PC-9 (cell line): ENCODE data around the gene HS6ST1. TPM values are rescaled to one million over a fixed set of nuclear protein-coding genes. Genes with fewer than 3 reads are reported as not detected.
A peak's percentile ranks its signal among the peaks of the same experiment; 100 is the strongest.

ENCODE experiments used
- BruUV-seq: library from RNA; stranded (reverse); fragments of 400-500 nt; replicated peaks from 2 replicates; lab custom pipeline; 2021; lab: Mats Ljungman, UMichigan
- CTCF ChIA-PET: fragments of 300-600 bp; sonication (Branson Sonifier 250); formaldehyde crosslinking; loops from one replicate; lab custom pipeline; 2022; ENCODE audit warnings: antibody characterized with exemption; lab: Charles Lee
- POLR2A ChIA-PET: fragments of 300-600 bp; sonication (Branson Sonifier 250); formaldehyde crosslinking; loops from one replicate; lab custom pipeline; 2022; ENCODE audit warnings: antibody characterized with exemption; ENCODE audit not compliant: unreplicated experiment; lab: Charles Lee
- DNase-seq, 2 experiments: peaks; one replicate each; pipeline versions ENCODE4 v3.0.0 to v3.0.0-alpha.2; 2015 to 2022; ENCODE audit warnings: mixed read lengths in 1 of 2
- H2AFZ ChIP-seq: fragments of 200-600 bp; sonication (generic); 2 replicates; pipeline ENCODE4 v1.8.1; 2017; ENCODE audit warnings: antibody characterized with exemption
- H3F3A ChIP-seq: fragments of 200-600 bp; sonication (generic); 2 replicates; pipeline ENCODE4 v1.8.1; 2017; ENCODE audit warnings: antibody characterized with exemption, mild to moderate bottlenecking, low read depth; ENCODE audit not compliant: insufficient read depth
- H3K27ac ChIP-seq: fragments of 200-600 bp; sonication (generic); 2 replicates; pipeline ENCODE4 v1.6.1; 2016; ENCODE audit warnings: mixed run types
- H3K27me3 ChIP-seq: fragments of 200-600 bp; sonication (generic); 2 replicates; pipeline ENCODE4 v1.6.1; 2016; ENCODE audit warnings: low read depth, mixed run types; ENCODE audit not compliant: insufficient read depth
- H3K36me3 ChIP-seq: fragments of 200-600 bp; sonication (generic); 2 replicates; pipeline ENCODE4 v1.6.1; 2016; ENCODE audit warnings: low read depth, mixed run types
- H3K4me1 ChIP-seq: fragments of 200-600 bp; sonication (generic); replicated peaks from 2 replicates; pipeline ENCODE4 v1.6.1; 2016; ENCODE audit warnings: mixed run types; ENCODE audit not compliant: insufficient read depth
- H3K4me2 ChIP-seq: fragments of 200-600 bp; sonication (generic); 2 replicates; pipeline ENCODE4 v1.6.1; 2017; ENCODE audit warnings: mixed run types
- H3K4me3 ChIP-seq: fragments of 200-600 bp; sonication (generic); 2 replicates; pipeline ENCODE4 v1.6.1; 2016; ENCODE audit warnings: mixed run types
- H3K79me2 ChIP-seq: fragments of 200-600 bp; sonication (generic); 2 replicates; pipeline ENCODE4 v1.6.1; 2017; ENCODE audit warnings: low read depth, mixed run types
- H3K9me2 ChIP-seq: fragments of 200-600 bp; sonication (generic); 2 replicates; pipeline ENCODE4 v1.8.1; 2017; ENCODE audit warnings: mild to moderate bottlenecking; ENCODE audit not compliant: insufficient read depth
- H3K9me3 ChIP-seq: fragments of 200-600 bp; sonication (generic); 2 replicates; pipeline ENCODE4 v1.8.1; 2016; ENCODE audit warnings: low read depth; ENCODE audit not compliant: insufficient read depth
- H4K20me1 ChIP-seq: fragments of 200-600 bp; sonication (generic); 2 replicates; pipeline ENCODE4 v1.8.1; 2017; ENCODE audit not compliant: insufficient read depth
- EZH2 ChIP-seq: fragments of 200-600 bp; sonication (generic); IDR thresholded peaks from 2 replicates; pipeline ENCODE4 v1.8.0; 2017; ENCODE audit warnings: antibody characterized with exemption, low read depth
- intact Hi-C: fragments of 100-400 bp; cut with micrococcal nuclease; formaldehyde crosslinking; loops from one replicate; pipeline ENCODE4 v1.10.0; 2022; ENCODE audit not compliant: unreplicated experiment
- total RNA-seq: library from RNA; stranded (reverse); gene quantifications from 2 replicates; pipeline ENCODE4 v1.2.3, GENCODE V29; 2021
- TF ChIP-seq, protein P1 (sequence below): fragments of 200-600 bp; sonication (generic); conservative IDR thresholded peaks from 2 replicates; pipeline ENCODE4 v1.6.1; 2017; ENCODE audit warnings: mixed run types, antibody characterized with exemption, mild to moderate bottlenecking, moderate library complexity

HS6ST1 gene
- total RNA-seq, 1 experiment from 2014 or later, result 20.2 TPM

GRCh38 chr2:128313931-128314347 is 4.7 kb downstream of the HS6ST1 start:
- no peak overlapping the region for H3K4me2 ChIP-seq
- intact Hi-C loops, result loop anchor here (10.0 kb wide), 1 partner anchor 429 kb away; the partner anchor contains the start of gene AMMECR1L
- no peaks in the 10 kb centered on the region for H3K36me3 ChIP-seq
- H3K9me3 ChIP-seq, result no peaks in the 10 kb centered on the region
- no TSS peak for BruUV-seq
- no peak overlapping the region for H3K4me3 ChIP-seq
- H3K27ac ChIP-seq, result no peak overlapping the region
- H3K4me1 ChIP-seq, result peaks cover 6% of the 10 kb centered on the region
- H3K9me2 ChIP-seq, result no peaks in the 10 kb centered on the region
- peaks cover 89% of the 10 kb centered on the region for H3K79me2 ChIP-seq
- DNase-seq, result no peak
- H3K27me3 ChIP-seq, result no peaks in the 10 kb centered on the region
- POLR2A ChIA-PET, result no interaction called here
- CTCF ChIA-PET, result no interaction called here
- TF ChIP-seq, protein P1, sequence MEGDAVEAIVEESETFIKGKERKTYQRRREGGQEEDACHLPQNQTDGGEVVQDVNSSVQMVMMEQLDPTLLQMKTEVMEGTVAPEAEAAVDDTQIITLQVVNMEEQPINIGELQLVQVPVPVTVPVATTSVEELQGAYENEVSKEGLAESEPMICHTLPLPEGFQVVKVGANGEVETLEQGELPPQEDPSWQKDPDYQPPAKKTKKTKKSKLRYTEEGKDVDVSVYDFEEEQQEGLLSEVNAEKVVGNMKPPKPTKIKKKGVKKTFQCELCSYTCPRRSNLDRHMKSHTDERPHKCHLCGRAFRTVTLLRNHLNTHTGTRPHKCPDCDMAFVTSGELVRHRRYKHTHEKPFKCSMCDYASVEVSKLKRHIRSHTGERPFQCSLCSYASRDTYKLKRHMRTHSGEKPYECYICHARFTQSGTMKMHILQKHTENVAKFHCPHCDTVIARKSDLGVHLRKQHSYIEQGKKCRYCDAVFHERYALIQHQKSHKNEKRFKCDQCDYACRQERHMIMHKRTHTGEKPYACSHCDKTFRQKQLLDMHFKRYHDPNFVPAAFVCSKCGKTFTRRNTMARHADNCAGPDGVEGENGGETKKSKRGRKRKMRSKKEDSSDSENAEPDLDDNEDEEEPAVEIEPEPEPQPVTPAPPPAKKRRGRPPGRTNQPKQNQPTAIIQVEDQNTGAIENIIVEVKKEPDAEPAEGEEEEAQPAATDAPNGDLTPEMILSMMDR, result no peak; the same call in 1 of the 2 replicates
- no peaks in the 10 kb centered on the region; the same call in 1 of the 2 replicates for H3F3A ChIP-seq
- no peak overlapping the region for H2AFZ ChIP-seq
- H4K20me1 ChIP-seq, result peaks cover 87% of the 10 kb centered on the region

- H3K27ac ChIP-seq, result no peak overlapping the region
- no TSS peak for BruUV-seq
- H3K4me3 ChIP-seq, result no peak overlapping the region
- no peak overlapping the region for H3K4me2 ChIP-seq
- no peaks in the 10 kb centered on the region for H3K9me2 ChIP-seq
- no peaks in the 10 kb centered on the region for H3K36me3 ChIP-seq
- no peak for DNase-seq
- peaks cover 6% of the 10 kb centered on the region for H3K4me1 ChIP-seq
- peaks cover 93% of the 10 kb centered on the region for H4K20me1 ChIP-seq
- peaks cover 96% of the 10 kb centered on the region for H3K79me2 ChIP-seq
- ChIA-PET CTCF (no interaction called here), POLR2A (no interaction called here)
- H3F3A ChIP-seq, result no peaks in the 10 kb centered on the region; the same call in 1 of the 2 replicates
- TF ChIP-seq EZH2, result no peak
- TF ChIP-seq, protein P1, result peak; percentile 45
- no peaks in the 10 kb centered on the region for H3K9me3 ChIP-seq
- no peaks in the 10 kb centered on the region for H3K27me3 ChIP-seq
- intact Hi-C loops, result loop anchor here (10.0 kb wide), 1 partner anchor 428 kb away; the partner anchor contains the start of gene AMMECR1L
- H2AFZ ChIP-seq, result no peak overlapping the region
These were observed 5.4 kb downstream of the HS6ST1 start for GRCh38 chr2:128313091-128313836.

GRCh38 chr2:128312411-128312810 is 6.3 kb downstream of the HS6ST1 start:
- Histone ChIP-seq H3K9me2 (no peaks in the 10 kb centered on the region), H3K4me3 (no peak overlapping the region), H3K4me1 (peaks cover 7% of the 10 kb centered on the region), H3K9me3 (no peaks in the 10 kb centered on the region), H4K20me1 (peaks cover 98% of the 10 kb centered on the region), H3K27me3 (no peaks in the 10 kb centered on the region), H3K36me3 (no peaks in the 10 kb centered on the region), H3K79me2 (peaks cover 100% of the 10 kb centered on the region), H3K4me2 (no peak overlapping the region), H2AFZ (no peak overlapping the region), H3K27ac (no peak overlapping the region), H3F3A (no peaks in the 10 kb centered on the region; the same call in 1 of the 2 replicates)
- no peak for TF ChIP-seq EZH2
- TF ChIP-seq, protein P1, result no peak
- no TSS peak for BruUV-seq
- POLR2A ChIA-PET, result no interaction called here
- intact Hi-C loops, result loop anchor here (10.0 kb wide), 1 partner anchor 428 kb away; the partner anchor contains the start of gene AMMECR1L
- CTCF ChIA-PET, result no interaction called here
- no peak for DNase-seq
